Endothelial cell (in vitro differentiated cells): ENCODE results near the gene ZG16B. TPM values are rescaled to one million over a fixed set of nuclear protein-coding genes. Genes with fewer than 3 reads are reported as not detected.

Experiments used
- DNase-seq: peaks from one replicate; pipeline ENCODE4 v3.0.0; 2021; ENCODE audit warnings: low spot score
- H3K27ac Mint-ChIP-seq: one replicate; pipeline ENCODE4 v1.8.0; 2021; ENCODE audit warnings: mixed read lengths, inconsistent platforms; ENCODE audit not compliant: unreplicated experiment
- H3K27me3 Mint-ChIP-seq: one replicate; pipeline ENCODE4 v1.8.0; 2021; ENCODE audit warnings: mild to moderate bottlenecking, moderate library complexity, mixed read lengths, inconsistent platforms; ENCODE audit not compliant: unreplicated experiment
- H3K36me3 Mint-ChIP-seq: one replicate; pipeline ENCODE4 v1.8.0; 2021; ENCODE audit warnings: mild to moderate bottlenecking, low read depth, mixed read lengths, inconsistent platforms; ENCODE audit not compliant: unreplicated experiment
- H3K4me1 Mint-ChIP-seq: one replicate; pipeline ENCODE4 v1.8.0; 2021; ENCODE audit warnings: mild to moderate bottlenecking, mixed read lengths, inconsistent platforms; ENCODE audit not compliant: unreplicated experiment
- H3K4me3 Mint-ChIP-seq: one replicate; pipeline ENCODE4 v1.8.0; 2021; ENCODE audit warnings: mild to moderate bottlenecking, mixed read lengths, inconsistent platforms; ENCODE audit not compliant: unreplicated experiment
- H3K9me3 Mint-ChIP-seq: one replicate; pipeline ENCODE4 v1.8.0; 2021; ENCODE audit warnings: mixed read lengths, inconsistent platforms; ENCODE audit not compliant: unreplicated experiment
- long read RNA-seq: library from polyadenylated mRNA; unstranded; transcript quantifications from one replicate; pipeline ENCODE4 v2.0.0, GENCODE V29; 2020; ENCODE audit not compliant: unreplicated experiment
- total RNA-seq: library from RNA; stranded (reverse); fragmentation: NEBNext Ultra II Directional; extraction: Animal tissue kit (Norgen Biotek cat#: 25700); gene quantifications from one replicate; pipeline ENCODE4 v1.2.1, GENCODE V29; 2021; ENCODE audit not compliant: unreplicated experiment
- TF ChIP-seq, protein P1 (sequence below): fragments of 200-600 bp; sonication (generic); IDR thresholded peaks from one replicate; pipeline ENCODE4 v1.5.0; 2021; ENCODE audit warnings: antibody characterized with exemption; ENCODE audit not compliant: unreplicated experiment

The ZG16B gene
- total RNA-seq = 1.3 TPM
- long read RNA-seq = 0 reads

- DNase-seq = no peak
- H3K27ac Mint-ChIP-seq = no peak within 1 kb of the TSS
- no peak within 1 kb of the TSS for H3K4me3 Mint-ChIP-seq
- H3K27me3 Mint-ChIP-seq = peaks cover 12% of the 10 kb centered on the region
- no peaks in the 10 kb centered on the region for H3K9me3 Mint-ChIP-seq
- no peaks in the 10 kb centered on the region for H3K36me3 Mint-ChIP-seq
- TF ChIP-seq, protein P1, sequence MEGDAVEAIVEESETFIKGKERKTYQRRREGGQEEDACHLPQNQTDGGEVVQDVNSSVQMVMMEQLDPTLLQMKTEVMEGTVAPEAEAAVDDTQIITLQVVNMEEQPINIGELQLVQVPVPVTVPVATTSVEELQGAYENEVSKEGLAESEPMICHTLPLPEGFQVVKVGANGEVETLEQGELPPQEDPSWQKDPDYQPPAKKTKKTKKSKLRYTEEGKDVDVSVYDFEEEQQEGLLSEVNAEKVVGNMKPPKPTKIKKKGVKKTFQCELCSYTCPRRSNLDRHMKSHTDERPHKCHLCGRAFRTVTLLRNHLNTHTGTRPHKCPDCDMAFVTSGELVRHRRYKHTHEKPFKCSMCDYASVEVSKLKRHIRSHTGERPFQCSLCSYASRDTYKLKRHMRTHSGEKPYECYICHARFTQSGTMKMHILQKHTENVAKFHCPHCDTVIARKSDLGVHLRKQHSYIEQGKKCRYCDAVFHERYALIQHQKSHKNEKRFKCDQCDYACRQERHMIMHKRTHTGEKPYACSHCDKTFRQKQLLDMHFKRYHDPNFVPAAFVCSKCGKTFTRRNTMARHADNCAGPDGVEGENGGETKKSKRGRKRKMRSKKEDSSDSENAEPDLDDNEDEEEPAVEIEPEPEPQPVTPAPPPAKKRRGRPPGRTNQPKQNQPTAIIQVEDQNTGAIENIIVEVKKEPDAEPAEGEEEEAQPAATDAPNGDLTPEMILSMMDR = no peak
- peaks cover 7% of the 10 kb centered on the region for H3K4me1 Mint-ChIP-seq
These were observed at the start of gene ZG16B for GRCh38 chr16:2829501-2830354. Gene ZG16B (plus strand): TSS chr16:2830303. CDS start chr16:2830442, 139 bp downstream.

GRCh38 chr16:2782583-2783351 lies 47.3 kb upstream of the ZG16B start:
- Mint-ChIP-seq H3K27ac (no peak overlapping the region), H3K9me3 (no peaks in the 10 kb centered on the region), H3K4me1 (peaks cover 12% of the 10 kb centered on the region), H3K4me3 (no peak overlapping the region), H3K36me3 (no peaks in the 10 kb centered on the region), H3K27me3 (peaks cover 14% of the 10 kb centered on the region)
- TF ChIP-seq, protein P1 = no peak
- DNase-seq = no peak

- peaks cover 12% of the 10 kb centered on the region for H3K27me3 Mint-ChIP-seq
- DNase-seq = no peak
- H3K36me3 Mint-ChIP-seq = no peaks in the 10 kb centered on the region
- peaks cover 2% of the 10 kb centered on the region for H3K4me1 Mint-ChIP-seq
- H3K27ac Mint-ChIP-seq = no peak overlapping the region
- no peaks in the 10 kb centered on the region for H3K9me3 Mint-ChIP-seq
- no peak overlapping the region for H3K4me3 Mint-ChIP-seq
- TF ChIP-seq, protein P1 = no peak
These were observed 46.3 kb upstream of the ZG16B start for GRCh38 chr16:2783581-2784357.

DNA sequence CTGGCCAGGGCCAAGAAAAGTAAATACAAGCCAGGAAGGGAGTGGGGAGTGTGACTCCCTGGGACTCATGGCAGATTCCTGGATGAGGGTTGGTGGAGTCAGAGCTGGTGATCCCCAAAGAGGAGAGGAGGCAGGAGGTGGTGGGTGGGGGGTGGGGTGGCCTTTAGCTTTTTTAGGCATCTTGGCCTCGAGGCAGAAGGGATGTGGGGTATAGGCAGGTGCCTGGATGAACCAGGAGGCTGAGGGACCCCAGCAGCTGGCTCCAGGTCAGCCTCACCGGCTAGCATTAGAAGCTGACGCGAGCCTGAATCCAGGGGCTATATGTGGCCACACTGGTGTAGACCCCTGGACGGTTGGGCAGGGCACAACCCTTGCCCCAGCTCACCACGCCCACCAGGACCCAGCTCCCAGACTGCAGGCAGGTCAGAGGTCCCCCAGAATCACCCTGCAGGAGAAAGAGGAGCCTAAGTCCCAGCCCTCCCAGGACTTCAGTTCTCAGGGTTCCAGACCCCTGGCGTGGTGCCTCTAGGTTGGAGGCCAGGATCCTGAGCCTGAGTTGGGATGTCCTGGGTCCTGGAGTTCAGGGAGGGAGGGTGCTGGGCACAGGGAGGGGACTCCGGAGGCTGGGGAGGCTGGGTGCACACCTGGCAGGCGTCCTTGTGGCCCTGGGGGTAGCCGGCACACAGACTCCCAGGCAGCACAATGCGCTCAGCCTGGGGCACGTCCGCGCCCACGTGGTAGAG lies 45.6 kb upstream of the ZG16B start:
- Mint-ChIP-seq H3K27me3 (peaks cover 12% of the 10 kb centered on the region), H3K27ac (no peak overlapping the region), H3K9me3 (no peaks in the 10 kb centered on the region), H3K4me3 (no peak overlapping the region), H3K36me3 (no peaks in the 10 kb centered on the region), H3K4me1 (peaks cover 2% of the 10 kb centered on the region)
- no peak for DNase-seq
- TF ChIP-seq, protein P1 = no peak
